Osteoblast (primary cell): Measurements from ENCODE around the gene BPIFB4. TPM values are rescaled to one million over a fixed set of nuclear protein-coding genes. Genes with fewer than 3 reads are reported as not detected.
"Not testable (repeated sequence)": the region's sequence is repeated elsewhere in the genome, so short reads cannot be mapped to it uniquely, and the experiment has no call there.

Experiments
- DNase-seq: peaks from one replicate; pipeline ENCODE4 v3.0.0; 2011; ENCODE audit warnings: low spot score, mixed read lengths; ENCODE audit not compliant: insufficient read length; ENCODE audit errors: missing footprints
- H2AFZ ChIP-seq: 2 replicates; pipeline ENCODE4 v1.6.0; 2011; ENCODE audit warnings: mild to moderate bottlenecking, low read length
- H3K27ac ChIP-seq: 2 replicates; pipeline ENCODE4 v1.5.1; 2011; ENCODE audit warnings: mild to moderate bottlenecking, low read depth, low read length, moderate library complexity
- H3K27me3 ChIP-seq: 2 replicates; pipeline ENCODE4 v1.6.0; 2012; ENCODE audit warnings: mild to moderate bottlenecking, control low read depth, inconsistent platforms, low read length, moderate library complexity; ENCODE audit not compliant: insufficient read depth
- H3K36me3 ChIP-seq: 2 replicates; pipeline ENCODE4 v1.5.1; 2011; ENCODE audit warnings: mild to moderate bottlenecking, low read length, control low read depth, moderate library complexity; ENCODE audit not compliant: insufficient read depth
- H3K4me1 ChIP-seq: 2 replicates; pipeline ENCODE4 v1.5.1; 2011; ENCODE audit warnings: mild to moderate bottlenecking, low read length, control low read depth, moderate library complexity; ENCODE audit not compliant: insufficient read depth
- H3K4me2 ChIP-seq: 2 replicates; pipeline ENCODE4 v1.6.0; 2011; ENCODE audit warnings: mild to moderate bottlenecking, low read length; ENCODE audit not compliant: insufficient read depth
- H3K4me3 ChIP-seq: fragments of 200-600 bp; sonication (generic); 3 replicates; pipeline ENCODE4 v1.5.1; 2012; ENCODE audit warnings: mild to moderate bottlenecking, low read length, inconsistent platforms; ENCODE audit not compliant: insufficient read depth
- H3K79me2 ChIP-seq: 2 replicates; pipeline ENCODE4 v1.6.0; 2012; ENCODE audit warnings: mild to moderate bottlenecking, low read length, control low read depth, inconsistent platforms; ENCODE audit not compliant: insufficient read depth
- H3K9me3 ChIP-seq: 2 replicates; pipeline ENCODE4 v1.5.1; 2011; ENCODE audit warnings: low read depth, low read length, control low read depth
- H4K20me1 ChIP-seq: 2 replicates; pipeline ENCODE4 v1.6.0; 2012; ENCODE audit warnings: mild to moderate bottlenecking, low read length, control low read depth; ENCODE audit not compliant: insufficient read depth
- total RNA-seq: library from RNA; depleted of rRNA; stranded (reverse); fragments of >200 nt; gene quantifications from 2 replicates; pipeline ENCODE4 v1.2.3, GENCODE V29; 2012
- TF ChIP-seq, protein P1 (sequence below): IDR thresholded peaks from 2 replicates; pipeline ENCODE4 v1.5.1; 2011; ENCODE audit warnings: mild to moderate bottlenecking, low read depth, low read length, moderate library complexity; ENCODE audit errors: extremely low read depth

Gene BPIFB4
- total RNA-seq, 1 donor = not detected

DNA sequence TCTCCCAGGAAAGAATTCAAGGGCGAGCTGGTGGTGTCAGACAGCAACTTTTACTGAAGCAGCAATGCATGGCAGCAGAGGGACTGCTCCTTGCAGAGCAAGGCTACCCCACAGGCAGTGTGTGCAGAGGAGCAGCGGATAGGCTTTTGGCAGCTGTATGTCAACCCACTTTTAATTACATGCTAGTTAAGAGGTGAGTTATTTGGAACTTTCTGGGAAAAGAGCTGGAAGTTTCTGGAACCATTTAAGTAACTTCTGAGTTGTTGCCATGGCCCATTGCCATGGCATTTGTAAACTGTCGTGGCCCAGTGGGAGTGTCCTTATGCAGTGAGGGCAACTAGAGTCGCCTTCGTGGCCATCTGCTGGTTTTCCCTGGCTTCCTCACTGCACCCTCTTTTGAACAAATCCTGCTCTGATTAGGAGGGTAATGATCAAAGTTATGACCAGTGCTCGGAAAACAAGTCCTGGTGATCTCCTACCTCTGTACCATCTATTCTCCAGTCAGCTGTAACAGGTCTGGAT lies 34.0 kb downstream of the BPIFB4 start:
- Histone ChIP-seq H3K27ac (no peak overlapping the region), H3K79me2 (no peaks in the 10 kb centered on the region), H3K4me3 (no peak overlapping the region), H3K4me2 (no peak overlapping the region), H4K20me1 (no peaks in the 10 kb centered on the region), H3K9me3 (no peaks in the 10 kb centered on the region), H3K4me1 (no peaks in the 10 kb centered on the region), H2AFZ (no peak overlapping the region), H3K36me3 (no peaks in the 10 kb centered on the region), H3K27me3 (no peaks in the 10 kb centered on the region)
- TF ChIP-seq, protein P1, sequence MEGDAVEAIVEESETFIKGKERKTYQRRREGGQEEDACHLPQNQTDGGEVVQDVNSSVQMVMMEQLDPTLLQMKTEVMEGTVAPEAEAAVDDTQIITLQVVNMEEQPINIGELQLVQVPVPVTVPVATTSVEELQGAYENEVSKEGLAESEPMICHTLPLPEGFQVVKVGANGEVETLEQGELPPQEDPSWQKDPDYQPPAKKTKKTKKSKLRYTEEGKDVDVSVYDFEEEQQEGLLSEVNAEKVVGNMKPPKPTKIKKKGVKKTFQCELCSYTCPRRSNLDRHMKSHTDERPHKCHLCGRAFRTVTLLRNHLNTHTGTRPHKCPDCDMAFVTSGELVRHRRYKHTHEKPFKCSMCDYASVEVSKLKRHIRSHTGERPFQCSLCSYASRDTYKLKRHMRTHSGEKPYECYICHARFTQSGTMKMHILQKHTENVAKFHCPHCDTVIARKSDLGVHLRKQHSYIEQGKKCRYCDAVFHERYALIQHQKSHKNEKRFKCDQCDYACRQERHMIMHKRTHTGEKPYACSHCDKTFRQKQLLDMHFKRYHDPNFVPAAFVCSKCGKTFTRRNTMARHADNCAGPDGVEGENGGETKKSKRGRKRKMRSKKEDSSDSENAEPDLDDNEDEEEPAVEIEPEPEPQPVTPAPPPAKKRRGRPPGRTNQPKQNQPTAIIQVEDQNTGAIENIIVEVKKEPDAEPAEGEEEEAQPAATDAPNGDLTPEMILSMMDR = no peak
- peak; percentile 22 for DNase-seq

DNA sequence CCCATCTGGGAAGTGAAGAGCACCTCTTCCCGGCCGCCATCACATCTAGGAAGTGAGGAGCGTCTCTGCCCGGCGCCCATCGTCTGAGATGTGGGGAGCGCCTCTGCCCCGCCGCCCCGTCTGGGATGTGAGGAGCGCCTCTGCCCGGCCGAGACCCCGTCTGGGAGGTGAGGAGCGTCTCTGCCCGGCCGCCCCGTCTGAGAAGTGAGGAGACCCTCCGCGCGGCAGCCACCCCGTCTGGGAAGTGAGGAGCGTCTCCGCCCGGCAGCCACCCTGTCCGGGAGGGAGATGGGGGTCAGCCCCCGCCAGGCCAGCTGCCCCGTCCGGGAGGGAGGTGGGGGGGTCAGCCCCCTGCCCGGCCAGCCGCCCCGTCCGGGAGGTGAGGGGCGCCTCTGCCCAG lies 36.1 kb downstream of the BPIFB4 start:
- not testable (repeated sequence) for H3K9me3 ChIP-seq, DNase-seq, H3K36me3 ChIP-seq, H3K79me2 ChIP-seq, H3K4me2 ChIP-seq, H3K4me3 ChIP-seq, H3K27ac ChIP-seq, H3K4me1 ChIP-seq, H4K20me1 ChIP-seq, H2AFZ ChIP-seq, H3K27me3 ChIP-seq

DNA sequence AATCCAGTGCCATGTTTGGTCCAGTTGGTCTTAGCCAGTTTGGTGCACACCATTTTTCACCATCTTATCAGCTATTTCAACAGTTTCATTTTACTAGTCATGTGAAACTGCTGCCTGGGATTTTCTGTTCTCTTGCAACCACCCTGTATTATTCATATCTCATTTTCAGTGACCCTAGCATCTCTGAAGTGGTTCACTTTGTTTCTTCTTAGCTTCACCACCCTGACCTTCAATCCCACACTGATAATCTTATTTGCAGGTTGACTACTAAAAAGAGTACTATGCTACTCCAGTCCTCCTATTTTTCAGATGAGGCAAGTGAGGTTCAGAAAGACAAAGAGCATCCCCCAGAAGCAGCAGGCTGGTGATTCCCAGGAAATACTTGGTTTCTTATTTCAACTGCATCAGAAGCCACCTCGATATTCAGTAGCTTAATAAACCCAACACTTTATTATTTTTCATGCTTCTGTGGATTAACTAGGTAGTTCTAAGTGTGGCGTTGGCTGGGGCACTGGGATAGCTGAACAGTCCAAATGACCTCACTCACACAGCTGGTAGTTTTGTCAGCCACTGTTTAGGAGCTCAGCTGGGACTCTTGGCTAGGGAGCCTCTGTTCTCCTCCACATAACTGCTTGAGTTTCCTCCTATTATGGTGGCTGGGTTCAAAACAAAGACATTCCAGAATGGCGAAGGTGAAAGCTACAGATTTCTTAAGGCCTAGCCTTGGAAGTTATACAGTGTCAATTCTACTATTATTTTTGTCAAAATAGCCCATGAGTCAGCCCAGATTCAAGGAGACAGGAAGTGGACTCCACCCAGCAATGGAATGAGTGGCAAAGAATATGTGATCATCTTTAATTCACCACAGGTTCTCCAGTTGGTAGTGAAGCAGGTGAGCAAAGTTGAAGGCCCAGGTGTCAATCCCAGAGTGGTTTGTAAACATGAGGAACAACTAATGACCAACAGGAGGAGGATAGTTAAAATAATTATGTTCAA lies 40.6 kb downstream of the BPIFB4 start:
- Histone ChIP-seq H3K36me3 (no peaks in the 10 kb centered on the region), H4K20me1 (no peaks in the 10 kb centered on the region), H3K9me3 (no peaks in the 10 kb centered on the region), H3K27ac (no peak overlapping the region), H2AFZ (no peak overlapping the region), H3K4me3 (no peak overlapping the region), H3K4me2 (no peak overlapping the region), H3K27me3 (peaks cover 3% of the 10 kb centered on the region), H3K4me1 (no peaks in the 10 kb centered on the region), H3K79me2 (no peaks in the 10 kb centered on the region)
- TF ChIP-seq, protein P1 = no peak
- DNase-seq = no peak

DNA sequence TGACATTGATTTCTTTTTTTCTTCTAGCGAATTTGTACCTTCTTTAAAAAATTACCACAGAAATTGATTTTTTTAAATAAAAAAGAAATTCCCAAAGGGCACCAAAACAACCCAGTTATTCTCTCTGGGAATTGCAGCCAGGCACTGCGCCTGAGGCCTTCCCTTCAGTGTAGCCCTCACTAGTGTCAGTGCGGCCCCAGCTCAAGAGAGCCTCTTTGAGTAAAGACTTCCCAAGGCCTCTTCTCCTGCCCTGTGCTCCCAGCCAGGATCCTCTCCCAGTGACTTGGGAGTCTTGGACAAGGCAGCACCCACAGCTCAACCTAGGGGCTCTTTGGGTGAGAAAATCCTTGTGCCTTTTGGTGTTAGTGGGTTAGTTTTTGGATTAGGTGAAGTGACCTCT lies 41.5 kb downstream of the BPIFB4 start:
- Histone ChIP-seq H3K4me1 (no peaks in the 10 kb centered on the region), H3K9me3 (no peaks in the 10 kb centered on the region), H3K4me2 (no peak overlapping the region), H3K4me3 (no peak overlapping the region), H3K27me3 (peaks cover 3% of the 10 kb centered on the region), H3K79me2 (no peaks in the 10 kb centered on the region), H3K27ac (no peak overlapping the region), H2AFZ (no peak overlapping the region), H4K20me1 (no peaks in the 10 kb centered on the region), H3K36me3 (no peaks in the 10 kb centered on the region)
- TF ChIP-seq, protein P1 = no peak
- no peak for DNase-seq

DNA sequence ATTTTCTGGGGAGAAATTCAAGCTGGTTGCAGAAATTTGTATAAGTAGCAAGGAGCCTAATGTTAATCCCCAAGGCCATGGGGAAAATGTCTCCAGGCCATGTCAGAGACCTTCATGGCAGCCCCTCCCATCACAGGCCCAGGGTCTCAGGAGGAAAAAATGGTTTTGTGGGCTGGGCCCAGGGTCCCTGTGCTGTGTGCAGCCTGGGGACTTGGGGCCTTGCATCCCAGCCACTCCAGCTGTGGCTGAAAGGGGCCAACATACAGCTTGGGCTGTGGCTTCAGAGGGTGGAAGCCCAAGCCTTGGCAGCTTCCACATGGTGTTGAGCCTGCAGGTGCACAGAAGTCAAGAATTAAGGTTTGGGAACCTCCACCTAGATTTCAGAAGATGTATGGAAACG lies 42.9 kb downstream of the BPIFB4 start:
- H4K20me1 ChIP-seq, H3K4me3 ChIP-seq, H3K27ac ChIP-seq, H2AFZ ChIP-seq, H3K9me3 ChIP-seq, H3K36me3 ChIP-seq, H3K79me2 ChIP-seq, H3K4me2 ChIP-seq, DNase-seq, H3K27me3 ChIP-seq, H3K4me1 ChIP-seq: not testable (repeated sequence)
